Measurements from ENCODE around the gene PFKP. TPM values are rescaled to one million over a fixed set of nuclear protein-coding genes. Genes with fewer than 3 reads are reported as not detected.
A peak's percentile ranks its signal among the peaks of the same experiment; 100 is the strongest.

PFKP gene
- total RNA-seq, 1 donor from 2014 or later = 52.3 TPM

GRCh38 chr10:3065622-3066021 lies 1.7 kb upstream of the PFKP start:
- Mint-ChIP-seq H3K36me3 (ENCODE audit: low read depth, unreplicated experiment) (peaks cover 6% of the 10 kb centered on the region), H3K27ac (ENCODE audit: unreplicated experiment) (no peak overlapping the region), H3K4me3 (ENCODE audit: unreplicated experiment) (peak overlapping the region; percentile 66), H3K9me3 (ENCODE audit: unreplicated experiment) (no peaks in the 10 kb centered on the region), H3K27me3 (ENCODE audit: unreplicated experiment) (peaks cover 19% of the 10 kb centered on the region), H3K4me1 (ENCODE audit: unreplicated experiment) (peaks cover 9% of the 10 kb centered on the region)
- no peak for TF ChIP-seq CTCF (IDR thresholded peaks at IDR 0.05; ENCODE audit: unreplicated experiment)
- DNase-seq (ENCODE audit: low spot score) = no peak

- peaks cover 9% of the 10 kb centered on the region for H3K4me1 Mint-ChIP-seq (ENCODE audit: unreplicated experiment)
- no peak for DNase-seq (ENCODE audit: low spot score)
- H3K36me3 Mint-ChIP-seq (ENCODE audit: low read depth, unreplicated experiment) = peaks cover 6% of the 10 kb centered on the region
- H3K9me3 Mint-ChIP-seq (ENCODE audit: unreplicated experiment) = no peaks in the 10 kb centered on the region
- TF ChIP-seq CTCF (IDR thresholded peaks at IDR 0.05; ENCODE audit: unreplicated experiment) = no peak
- H3K27me3 Mint-ChIP-seq (ENCODE audit: unreplicated experiment) = peaks cover 19% of the 10 kb centered on the region
- no peak overlapping the region for H3K27ac Mint-ChIP-seq (ENCODE audit: unreplicated experiment)
- peak overlapping the region; percentile 47 for H3K4me3 Mint-ChIP-seq (ENCODE audit: unreplicated experiment)
These were observed 831 bp upstream of the PFKP start for GRCh38 chr10:3066317-3067117.

- no peak for DNase-seq (ENCODE audit: low spot score)
- Mint-ChIP-seq H3K9me3 (ENCODE audit: unreplicated experiment) (no peaks in the 10 kb centered on the region), H3K4me3 (ENCODE audit: unreplicated experiment) (peak overlapping the region; percentile 87), H3K36me3 (ENCODE audit: low read depth, unreplicated experiment) (peaks cover 6% of the 10 kb centered on the region), H3K4me1 (ENCODE audit: unreplicated experiment) (peaks cover 14% of the 10 kb centered on the region), H3K27me3 (ENCODE audit: unreplicated experiment) (peaks cover 19% of the 10 kb centered on the region), H3K27ac (ENCODE audit: unreplicated experiment) (no peak overlapping the region)
- TF ChIP-seq CTCF (IDR thresholded peaks at IDR 0.05; ENCODE audit: unreplicated experiment) = no peak
These were observed 471 bp downstream of the PFKP start for GRCh38 chr10:3067859-3068179.

- H3K36me3 Mint-ChIP-seq (ENCODE audit: low read depth, unreplicated experiment) = peaks cover 6% of the 10 kb centered on the region
- peaks cover 19% of the 10 kb centered on the region for H3K27me3 Mint-ChIP-seq (ENCODE audit: unreplicated experiment)
- peak; percentile 63 for DNase-seq (ENCODE audit: low spot score)
- peaks cover 14% of the 10 kb centered on the region for H3K4me1 Mint-ChIP-seq (ENCODE audit: unreplicated experiment)
- no peaks in the 10 kb centered on the region for H3K9me3 Mint-ChIP-seq (ENCODE audit: unreplicated experiment)
- no peak overlapping the region for H3K27ac Mint-ChIP-seq (ENCODE audit: unreplicated experiment)
- TF ChIP-seq CTCF (IDR thresholded peaks at IDR 0.05; ENCODE audit: unreplicated experiment) = peak; percentile 1
- H3K4me3 Mint-ChIP-seq (ENCODE audit: unreplicated experiment) = peak overlapping the region; percentile 87
These were observed 1.0 kb downstream of the PFKP start for GRCh38 chr10:3068201-3068967.

Measured in endothelial cell (in vitro differentiated cells).